Astrocyte (in vitro differentiated cells and primary cell): ENCODE data around the gene LSMEM2. TPM values are rescaled to one million over a fixed set of nuclear protein-coding genes. Genes with fewer than 3 reads are reported as not detected.

Experiments
- DNase-seq: peaks from one replicate; pipeline ENCODE4 v3.0.0-alpha.2; 2010; ENCODE audit warnings: low read depth
- FAIRE-seq: peaks from 2 replicates; lab custom pipeline; 2011; peaks lifted over from hg19 to GRCh38; lab: Jason Lieb, UNC
- H2AFZ ChIP-seq: 2 replicates; pipeline ENCODE4 v1.6.0; 2012; ENCODE audit warnings: low read depth, low read length, inconsistent platforms
- H3K27ac ChIP-seq: 2 replicates; pipeline ENCODE4 v1.5.1; 2011; ENCODE audit warnings: low read depth, low read length, inconsistent platforms
- H3K27me3 ChIP-seq: 2 replicates; pipeline ENCODE4 v1.6.0; 2011; ENCODE audit warnings: low read length, inconsistent platforms; ENCODE audit not compliant: insufficient read depth
- H3K36me3 ChIP-seq: 2 replicates; pipeline ENCODE4 v1.5.1; 2011; ENCODE audit warnings: low read length, inconsistent platforms; ENCODE audit not compliant: insufficient read depth
- H3K4me1 ChIP-seq: 2 replicates; pipeline ENCODE4 v1.5.1; 2011; ENCODE audit warnings: low read length, inconsistent platforms; ENCODE audit not compliant: insufficient read depth
- H3K4me2 ChIP-seq: 2 replicates; pipeline ENCODE4 v1.6.0; 2012; ENCODE audit warnings: low read length, inconsistent platforms
- H3K4me3 ChIP-seq: 2 replicates; pipeline ENCODE4 v1.5.1; 2011; ENCODE audit warnings: low read depth, mild to moderate bottlenecking, low read length, inconsistent platforms; ENCODE audit not compliant: insufficient read depth
- H3K79me2 ChIP-seq: 2 replicates; pipeline ENCODE4 v1.6.0; 2012; ENCODE audit warnings: mild to moderate bottlenecking, low read length, inconsistent platforms; ENCODE audit not compliant: insufficient read depth
- H3K9ac ChIP-seq: 2 replicates; pipeline ENCODE4 v1.6.0; 2012; ENCODE audit warnings: mild to moderate bottlenecking, low read length, inconsistent platforms
- H3K9me3 ChIP-seq: 2 replicates; pipeline ENCODE4 v1.5.1; 2012; ENCODE audit warnings: low read depth, mild to moderate bottlenecking, low read length, inconsistent platforms; ENCODE audit not compliant: insufficient read depth
- H4K20me1 ChIP-seq: 2 replicates; pipeline ENCODE4 v1.6.0; 2012; ENCODE audit warnings: low read length, inconsistent platforms; ENCODE audit not compliant: insufficient read depth
- H3K27ac Mint-ChIP-seq: one replicate; pipeline ENCODE4 v1.8.0; 2021; ENCODE audit warnings: mild to moderate bottlenecking, mixed read lengths; ENCODE audit not compliant: unreplicated experiment
- H3K27me3 Mint-ChIP-seq: one replicate; pipeline ENCODE4 v1.8.0; 2021; ENCODE audit warnings: low read depth, mixed read lengths; ENCODE audit not compliant: unreplicated experiment
- H3K36me3 Mint-ChIP-seq: one replicate; pipeline ENCODE4 v1.8.0; 2021; ENCODE audit warnings: low read depth, mixed read lengths; ENCODE audit not compliant: unreplicated experiment
- H3K4me1 Mint-ChIP-seq: one replicate; pipeline ENCODE4 v1.8.0; 2021; ENCODE audit warnings: low read depth, mixed read lengths; ENCODE audit not compliant: unreplicated experiment
- H3K4me3 Mint-ChIP-seq: one replicate; pipeline ENCODE4 v1.8.0; 2021; ENCODE audit warnings: mild to moderate bottlenecking, moderate library complexity, mixed read lengths; ENCODE audit not compliant: unreplicated experiment
- H3K9me3 Mint-ChIP-seq: one replicate; pipeline ENCODE4 v1.8.0; 2021; ENCODE audit warnings: mild to moderate bottlenecking, mixed read lengths; ENCODE audit not compliant: unreplicated experiment
- CTCF ChIP-seq: IDR thresholded peaks from 2 replicates; pipeline ENCODE4 v1.5.1; 2011; ENCODE audit warnings: low read depth, mild to moderate bottlenecking, inconsistent platforms, low read length, moderate library complexity; ENCODE audit not compliant: insufficient read depth
- EZH2 ChIP-seq: IDR thresholded peaks from 2 replicates; pipeline ENCODE4 v1.6.1; 2012; ENCODE audit warnings: mild to moderate bottlenecking, low read length, inconsistent platforms; ENCODE audit not compliant: insufficient read depth
- total RNA-seq: library from RNA; stranded (reverse); gene quantifications from 2 replicates; pipeline ENCODE4 v1.2.1, GENCODE V29; 2021

The LSMEM2 gene
- total RNA-seq, 1 donor from 2014 or later = 0.30 TPM

- FAIRE-seq = no peak
- no peak overlapping the region for H2AFZ ChIP-seq
- H3K9me3 Mint-ChIP-seq = no peaks in the 10 kb centered on the region
- peaks cover 17% of the 10 kb centered on the region for H3K4me1 ChIP-seq
- no peaks in the 10 kb centered on the region for H3K9me3 ChIP-seq
- no peak overlapping the region for H3K9ac ChIP-seq
- no peaks in the 10 kb centered on the region for H3K27me3 ChIP-seq
- no peak for DNase-seq
- peaks cover 5% of the 10 kb centered on the region for H3K79me2 ChIP-seq
- H3K36me3 Mint-ChIP-seq = peaks cover 4% of the 10 kb centered on the region
- peaks cover 11% of the 10 kb centered on the region for H3K4me1 Mint-ChIP-seq
- H3K27me3 Mint-ChIP-seq = no peaks in the 10 kb centered on the region
- no peak overlapping the region for H3K27ac ChIP-seq
- H3K4me3 ChIP-seq = no peak overlapping the region
- no peak for TF ChIP-seq EZH2
- TF ChIP-seq CTCF = no peak
- no peak overlapping the region for H3K4me2 ChIP-seq
- peak overlapping the region; percentile 69 for H3K27ac Mint-ChIP-seq
- no peak overlapping the region for H3K4me3 Mint-ChIP-seq
- no peaks in the 10 kb centered on the region for H4K20me1 ChIP-seq
- no peaks in the 10 kb centered on the region for H3K36me3 ChIP-seq
These were observed 23.5 kb downstream of the LSMEM2 start for GRCh38 chr3:50302095-50303012.

GRCh38 chr3:50303013-50303815 lies 24.3 kb downstream of the LSMEM2 start, which contains the start of gene HYAL1:
Gene HYAL1 (minus strand): TSS chr3:50303574. CDS start chr3:50302956, 618 bp downstream.
- Histone ChIP-seq H3K36me3 (no peaks in the 10 kb centered on the region), H3K4me2 (no peak within 1 kb of the TSS), H3K9ac (no peak within 1 kb of the TSS), H4K20me1 (no peaks in the 10 kb centered on the region), H3K27me3 (no peaks in the 10 kb centered on the region), H3K9me3 (no peaks in the 10 kb centered on the region), H2AFZ (no peak within 1 kb of the TSS), H3K4me1 (peaks cover 15% of the 10 kb centered on the region), H3K27ac (no peak within 1 kb of the TSS), H3K79me2 (no peaks in the 10 kb centered on the region), H3K4me3 (no peak within 1 kb of the TSS)
- no peak within 1 kb of the TSS for H3K4me3 Mint-ChIP-seq
- H3K9me3 Mint-ChIP-seq = no peaks in the 10 kb centered on the region
- H3K4me1 Mint-ChIP-seq = peaks cover 8% of the 10 kb centered on the region
- no peak for TF ChIP-seq CTCF
- no peak for TF ChIP-seq EZH2
- H3K36me3 Mint-ChIP-seq = peaks cover 4% of the 10 kb centered on the region
- H3K27ac Mint-ChIP-seq = peak within 1 kb of the TSS; percentile 69
- DNase-seq (no peak), FAIRE-seq (no peak)
- H3K27me3 Mint-ChIP-seq = no peaks in the 10 kb centered on the region
